A673 (cell line): ENCODE measurements around the gene ATG5. TPM values are rescaled to one million over a fixed set of nuclear protein-coding genes. Genes with fewer than 3 reads are reported as not detected.

Source experiments
- BruUV-seq: library from RNA; stranded (reverse); fragments of 400-500 nt; replicated peaks from 2 replicates; lab custom pipeline; 2021; lab: Mats Ljungman, UMichigan
- CTCF ChIA-PET: fragments of 300-600 bp; sonication (Branson Sonifier 250); formaldehyde crosslinking; loops from one replicate; lab custom pipeline; 2022; ENCODE audit warnings: antibody characterized with exemption; lab: Charles Lee
- POLR2A ChIA-PET: fragments of 300-600 bp; sonication (Branson Sonifier 250); formaldehyde crosslinking; loops from one replicate; lab custom pipeline; 2022; ENCODE audit warnings: antibody characterized with exemption; ENCODE audit not compliant: low non-redundant PET; lab: Charles Lee
- DNase-seq: peaks from one replicate; pipeline ENCODE4 v3.0.0-alpha.2; 2015; ENCODE audit warnings: low spot score
- H3K27ac ChIP-seq: fragments of 200-600 bp; sonication (generic); 2 replicates; pipeline ENCODE4 v1.5.1; 2016; ENCODE audit warnings: mixed run types, low read depth, mild to moderate bottlenecking, mixed read lengths, antibody characterized with exemption, low read length; ENCODE audit not compliant: poor library complexity, severe bottlenecking
- H3K27me3 ChIP-seq: fragments of 200-600 bp; sonication (generic); replicated peaks from 2 replicates; pipeline ENCODE4 v1.6.1; 2017; ENCODE audit warnings: mixed run types, low read depth, mild to moderate bottlenecking, mixed read lengths, antibody characterized with exemption, low read length; ENCODE audit not compliant: insufficient read depth, poor library complexity
- H3K36me3 ChIP-seq: fragments of 200-600 bp; sonication (generic); 2 replicates; pipeline ENCODE4 v1.6.1; 2016; ENCODE audit warnings: mixed run types, mild to moderate bottlenecking, mixed read lengths, antibody characterized with exemption, low read length; ENCODE audit not compliant: insufficient read depth, poor library complexity, severe bottlenecking
- H3K4me1 ChIP-seq: fragments of 200-600 bp; sonication (generic); 2 replicates; pipeline ENCODE4 v1.6.1; 2017; ENCODE audit warnings: mixed run types, mild to moderate bottlenecking, mixed read lengths, antibody characterized with exemption, low read length; ENCODE audit not compliant: insufficient read depth, poor library complexity, severe bottlenecking
- H3K4me3 ChIP-seq: fragments of 200-600 bp; sonication (generic); 2 replicates; pipeline ENCODE4 v1.5.1; 2016; ENCODE audit warnings: low read depth, mixed run types, mild to moderate bottlenecking, mixed read lengths, low read length; ENCODE audit not compliant: poor library complexity, severe bottlenecking
- H3K9me3 ChIP-seq: fragments of 200-600 bp; sonication (generic); 2 replicates; pipeline ENCODE4 v1.6.1; 2016; ENCODE audit warnings: mixed run types, low read depth, mild to moderate bottlenecking, mixed read lengths, antibody characterized with exemption, low read length; ENCODE audit not compliant: poor library complexity, severe bottlenecking
- CTCF ChIP-seq: fragments of 300-800, 200-600 bp; sonication (generic); conservative IDR thresholded peaks from 2 replicates; pipeline ENCODE4 v1.5.1; 2017; ENCODE audit warnings: low read depth, mild to moderate bottlenecking, antibody characterized with exemption, low read length, moderate library complexity, mixed read lengths
- EZH2 ChIP-seq: fragments of 200-600 bp; sonication (generic); IDR thresholded peaks from 2 replicates; pipeline ENCODE4 v1.6.1; 2017; ENCODE audit warnings: borderline replicate concordance, low read depth, mild to moderate bottlenecking, mixed read lengths, antibody characterized with exemption, low read length; ENCODE audit not compliant: poor library complexity, severe bottlenecking
- intact Hi-C: fragments of 100-400 bp; cut with micrococcal nuclease; formaldehyde crosslinking; loops from one replicate; pipeline ENCODE4 v1.10.0; 2022; ENCODE audit not compliant: unreplicated experiment
- total RNA-seq: library from RNA; stranded (reverse); gene quantifications from 2 replicates; pipeline ENCODE4 v1.2.3, GENCODE V29; 2021

The ATG5 gene
- total RNA-seq, 1 experiment from 2014 or later = 37.0 TPM

- H3K4me3 ChIP-seq = no peak overlapping the region
- no peak for TF ChIP-seq EZH2
- no peak for TF ChIP-seq CTCF
- H3K27ac ChIP-seq = no peak overlapping the region
- ChIA-PET POLR2A (no interaction called here), CTCF (no interaction called here)
- H3K4me1 ChIP-seq = no peaks in the 10 kb centered on the region
- no TSS peak for BruUV-seq
- DNase-seq = no peak
- no peaks in the 10 kb centered on the region for H3K36me3 ChIP-seq
- H3K27me3 ChIP-seq = no peaks in the 10 kb centered on the region
- H3K9me3 ChIP-seq = no peaks in the 10 kb centered on the region
- intact Hi-C loops = loop anchor here (5.0 to 10.0 kb wide), 3 partner anchors 226 to 786 kb away; no protein-coding TSS in a partner anchor
These were observed 105.1 kb downstream of the ATG5 start for GRCh38 chr6:106220485-106220884.

GRCh38 chr6:106216527-106216926, 109.0 kb downstream of the ATG5 start:
- H3K4me1 ChIP-seq = no peaks in the 10 kb centered on the region
- intact Hi-C loops = no loop called here
- no peak for TF ChIP-seq EZH2
- no peak for TF ChIP-seq CTCF
- CTCF ChIA-PET = no interaction called here
- no peaks in the 10 kb centered on the region for H3K36me3 ChIP-seq
- H3K9me3 ChIP-seq = no peaks in the 10 kb centered on the region
- BruUV-seq = no TSS peak
- no peak overlapping the region for H3K4me3 ChIP-seq
- no peaks in the 10 kb centered on the region for H3K27me3 ChIP-seq
- no peak overlapping the region for H3K27ac ChIP-seq
- POLR2A ChIA-PET = no interaction called here
- no peak for DNase-seq

GRCh38 chr6:106215608-106216007, 110.0 kb downstream of the ATG5 start:
- ChIA-PET POLR2A (no interaction called here), CTCF (no interaction called here)
- no peaks in the 10 kb centered on the region for H3K36me3 ChIP-seq
- no TSS peak for BruUV-seq
- H3K27ac ChIP-seq = no peak overlapping the region
- no peaks in the 10 kb centered on the region for H3K9me3 ChIP-seq
- H3K4me1 ChIP-seq = no peaks in the 10 kb centered on the region
- no peaks in the 10 kb centered on the region for H3K27me3 ChIP-seq
- DNase-seq = no peak
- intact Hi-C loops = no loop called here
- TF ChIP-seq CTCF = no peak
- TF ChIP-seq EZH2 = no peak
- H3K4me3 ChIP-seq = no peak overlapping the region
